ENCODE data around the gene PRKCZ. TPM values are rescaled to one million over a fixed set of nuclear protein-coding genes. Genes with fewer than 3 reads are reported as not detected.

PRKCZ gene
- total and polyA plus RNA-seq, 2 experiments from 2014 or later, result 26.2 to 36.9 TPM

GRCh38 chr1:2216767-2217058 lies 166.5 kb downstream of the PRKCZ start:
- Mint-ChIP-seq H3K27ac (no peak overlapping the region), H3K27me3 (ENCODE audit: insufficient read depth, low read depth, poor library complexity) (peaks cover 15% of the 10 kb centered on the region), H3K4me1 (peaks cover 5% of the 10 kb centered on the region; the same call in 2 of the 3 replicates), H3K36me3 (ENCODE audit: low read depth) (no peaks in the 10 kb centered on the region), H3K9me3 (no peaks in the 10 kb centered on the region), H3K4me3 (no peak overlapping the region)
- Histone ChIP-seq H3K4me1 (ENCODE audit: insufficient read depth) (peaks cover 12% of the 10 kb centered on the region), H3K27me3 (ENCODE audit: insufficient read depth) (no peaks in the 10 kb centered on the region), H3K9me2 (ENCODE audit: insufficient read depth) (no peaks in the 10 kb centered on the region), H3K36me3 (ENCODE audit: insufficient read depth) (no peaks in the 10 kb centered on the region), H3K4me3 (no peak overlapping the region), H3K4me2 (no peak overlapping the region), H2AFZ (no peak overlapping the region), H3F3A (replicated peaks; ENCODE audit: low read depth) (peaks cover 11% of the 10 kb centered on the region; the same call in 1 of the 2 replicates), H3K79me2 (replicated peaks; ENCODE audit: insufficient read depth) (no peaks in the 10 kb centered on the region), H3K27ac (ENCODE audit: low read depth) (no peak overlapping the region), H4K20me1 (replicated peaks; ENCODE audit: insufficient read depth) (no peaks in the 10 kb centered on the region)
- DNase-seq (ENCODE audit: low spot score) (no peak), ATAC-seq (no peak)
- TF ChIP-seq POLR2AphosphoS5 (IDR thresholded peaks at IDR 0.05; ENCODE audit: low read depth), result no peak
- TF ChIP-seq ZNF331 (CRISPR knock-in tag; IDR thresholded peaks at IDR 0.05; ENCODE audit: low read depth), result no peak
- TF ChIP-seq ZNF114 (CRISPR knock-in tag; IDR thresholded peaks at IDR 0.05), result no peak
- no peak for TF ChIP-seq NANOG (IDR thresholded peaks at IDR 0.05; ENCODE audit: borderline replicate concordance)
- no peak for TF ChIP-seq JUNB (IDR thresholded peaks at IDR 0.05; ENCODE audit: unreplicated experiment)
- TF ChIP-seq, protein P1, sequence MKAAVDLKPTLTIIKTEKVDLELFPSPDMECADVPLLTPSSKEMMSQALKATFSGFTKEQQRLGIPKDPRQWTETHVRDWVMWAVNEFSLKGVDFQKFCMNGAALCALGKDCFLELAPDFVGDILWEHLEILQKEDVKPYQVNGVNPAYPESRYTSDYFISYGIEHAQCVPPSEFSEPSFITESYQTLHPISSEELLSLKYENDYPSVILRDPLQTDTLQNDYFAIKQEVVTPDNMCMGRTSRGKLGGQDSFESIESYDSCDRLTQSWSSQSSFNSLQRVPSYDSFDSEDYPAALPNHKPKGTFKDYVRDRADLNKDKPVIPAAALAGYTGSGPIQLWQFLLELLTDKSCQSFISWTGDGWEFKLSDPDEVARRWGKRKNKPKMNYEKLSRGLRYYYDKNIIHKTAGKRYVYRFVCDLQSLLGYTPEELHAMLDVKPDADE (IDR thresholded peaks at IDR 0.05), result no peak
- TF ChIP-seq CREB1 (CRISPR knock-in tag; IDR thresholded peaks at IDR 0.05; ENCODE audit: low read depth), result no peak
- no peak for TF ChIP-seq ZNF462 (CRISPR knock-in tag; IDR thresholded peaks at IDR 0.05)
- TF ChIP-seq STAT1 (IDR thresholded peaks at IDR 0.05; ENCODE audit: unreplicated experiment), result no peak
